ENCODE data around the gene PRKN.
"Not testable (repeated sequence)": the region's sequence is repeated elsewhere in the genome, so short reads cannot be mapped to it uniquely, and the experiment has no call there.

The PRKN gene

DNA sequence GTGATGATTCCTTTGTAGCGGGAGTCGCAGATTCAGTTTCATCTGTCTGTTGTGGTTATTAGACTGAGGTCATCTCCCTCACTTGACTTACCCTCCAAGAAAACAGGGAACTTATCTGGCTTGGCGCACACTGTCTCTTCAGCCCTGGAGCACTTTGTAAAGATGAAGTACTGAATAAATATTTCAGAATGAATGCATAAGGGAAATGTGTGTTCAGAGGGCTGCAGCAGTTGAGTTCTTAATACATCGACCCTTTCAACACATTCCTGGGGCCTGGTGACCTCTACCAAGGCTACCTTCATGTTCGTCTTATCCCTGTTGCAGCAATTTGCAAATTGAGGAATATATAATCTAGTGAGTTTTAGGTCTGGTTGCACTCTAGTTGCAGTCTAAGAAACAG lies 801.2 kb downstream of the PRKN start:
- DNase-seq, result no peak

DNA sequence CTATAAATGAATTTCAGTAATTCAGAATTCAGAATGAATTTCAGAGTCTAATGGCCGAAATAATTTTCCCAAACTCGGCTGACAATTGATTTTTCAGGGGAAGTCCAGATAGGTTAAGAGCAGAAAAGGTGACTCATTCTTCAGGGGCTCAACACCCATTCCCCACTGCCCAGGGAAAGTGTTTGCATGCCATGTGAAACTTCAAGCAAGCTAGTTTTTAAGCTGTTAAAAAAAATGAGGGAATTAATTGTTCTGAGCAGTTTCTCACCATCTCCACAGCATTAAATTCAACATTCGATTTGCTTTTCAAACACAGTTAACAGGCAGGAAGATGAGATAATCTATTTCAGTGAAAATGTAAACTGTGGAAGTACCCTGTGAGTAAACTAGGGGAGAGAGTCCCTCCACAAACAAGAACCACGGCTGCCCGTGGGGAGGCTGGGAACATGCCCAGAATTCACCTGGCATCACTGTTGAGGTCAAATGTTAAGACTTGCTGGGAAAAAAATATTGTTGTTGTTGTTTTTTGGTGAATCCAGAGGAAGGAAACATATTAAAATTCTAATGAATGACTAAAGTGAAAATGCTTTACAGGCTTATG lies 803.0 kb downstream of the PRKN start:
- no peak for DNase-seq

DNA sequence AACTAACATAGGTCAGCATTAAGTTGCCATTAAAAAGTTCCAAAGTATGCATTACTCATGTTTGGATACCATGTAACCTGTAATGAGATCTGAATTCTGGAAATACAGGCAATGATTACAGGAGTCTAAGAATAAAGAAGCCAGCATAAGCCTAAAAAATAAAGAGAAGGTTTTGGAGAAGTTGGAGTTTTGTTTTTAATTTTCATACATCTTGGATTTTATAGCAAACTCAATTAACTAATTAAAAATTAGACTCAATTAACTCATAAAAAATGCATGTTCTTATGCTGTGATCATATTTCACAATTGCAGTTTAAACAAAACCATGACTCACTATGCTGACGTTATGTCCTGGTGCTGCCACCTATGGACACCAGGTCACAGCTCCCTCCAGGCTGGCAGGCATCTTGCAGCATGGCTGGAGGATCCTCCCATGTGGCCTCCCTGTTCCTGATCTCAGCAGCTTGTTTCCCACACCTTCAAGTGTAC lies 804.9 kb downstream of the PRKN start:
- no peak for DNase-seq

DNA sequence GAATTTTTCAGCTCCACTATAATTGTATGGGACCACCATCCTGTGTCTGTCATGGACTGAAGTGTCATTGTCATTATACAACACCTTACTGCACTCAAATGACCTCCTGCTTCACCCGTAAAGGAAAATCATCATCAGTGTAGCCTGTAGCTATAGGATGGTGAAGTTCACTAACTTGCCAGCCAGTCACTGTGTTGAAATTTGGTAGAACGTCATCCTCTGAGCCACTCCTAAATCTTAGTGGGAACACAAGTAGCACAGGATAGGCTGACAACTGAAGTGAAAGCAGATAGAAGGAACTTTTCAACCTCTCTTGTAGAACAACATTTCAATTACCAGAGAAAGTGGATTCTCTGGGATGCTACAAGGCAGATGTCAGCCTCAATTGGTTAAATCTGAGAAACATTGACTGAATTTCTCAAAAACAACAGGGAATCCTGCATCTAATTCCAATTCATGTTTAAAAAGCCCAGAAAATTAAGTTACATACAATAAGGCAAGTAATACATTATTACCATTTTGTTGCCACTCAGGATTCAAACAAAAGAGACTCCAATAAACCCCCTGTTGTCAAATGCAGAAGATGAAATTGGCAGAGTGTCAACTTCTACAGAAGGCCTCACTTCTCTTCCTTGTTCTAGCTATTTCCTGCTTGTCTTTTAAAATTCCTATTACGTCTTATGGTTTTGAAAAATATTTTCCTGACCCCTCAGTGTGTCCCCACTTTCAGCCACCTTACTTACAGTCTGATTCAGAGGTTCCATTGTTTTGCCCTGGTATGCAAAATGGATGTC lies 805.8 kb downstream of the PRKN start:
- no peak for DNase-seq

DNA sequence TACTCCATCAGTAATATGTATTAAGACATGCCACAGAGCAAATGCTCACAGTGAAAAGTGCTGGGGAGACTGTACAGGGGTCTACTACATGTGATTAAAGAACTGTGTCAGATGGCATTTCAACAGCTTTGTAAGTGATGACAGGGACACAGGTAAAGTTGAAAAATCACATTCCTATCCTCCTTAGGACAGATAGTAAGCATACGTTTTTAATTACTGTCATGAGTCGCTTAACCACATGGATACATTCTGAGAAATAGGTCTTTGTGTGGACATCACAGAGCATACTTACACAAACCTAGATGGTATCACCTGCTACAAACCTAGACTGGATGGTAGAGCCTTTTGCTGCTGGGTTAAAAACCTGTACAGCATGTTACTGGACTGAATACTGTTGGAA lies 807.9 kb downstream of the PRKN start:
- DNase-seq, result no peak

DNA sequence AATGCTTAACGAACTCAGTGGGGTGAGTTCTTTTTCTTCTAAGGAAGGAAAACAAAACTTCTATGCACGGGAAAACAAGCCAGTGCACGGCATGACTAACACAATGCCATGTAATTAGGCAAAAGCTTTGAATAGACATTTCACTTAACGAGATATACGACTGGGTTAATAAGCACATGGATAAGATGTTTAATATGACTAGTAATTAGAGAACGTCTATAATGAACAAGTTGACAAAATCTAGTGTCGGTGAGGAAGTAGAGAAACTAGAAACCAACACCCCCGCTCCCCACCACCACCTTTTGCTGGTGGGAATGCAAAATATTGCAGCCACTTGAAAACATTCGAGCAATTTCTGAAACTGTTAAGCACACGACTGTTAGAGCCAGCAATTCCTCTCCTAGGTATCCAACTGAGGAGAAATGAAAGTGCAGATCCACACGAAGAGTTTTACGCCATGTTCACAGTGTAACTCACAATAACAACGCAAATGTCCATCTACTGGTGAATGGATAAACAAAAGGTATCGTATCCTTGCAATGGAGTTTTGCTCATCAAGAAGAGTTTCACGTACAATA lies 808.8 kb downstream of the PRKN start:
- no peak for DNase-seq

DNA sequence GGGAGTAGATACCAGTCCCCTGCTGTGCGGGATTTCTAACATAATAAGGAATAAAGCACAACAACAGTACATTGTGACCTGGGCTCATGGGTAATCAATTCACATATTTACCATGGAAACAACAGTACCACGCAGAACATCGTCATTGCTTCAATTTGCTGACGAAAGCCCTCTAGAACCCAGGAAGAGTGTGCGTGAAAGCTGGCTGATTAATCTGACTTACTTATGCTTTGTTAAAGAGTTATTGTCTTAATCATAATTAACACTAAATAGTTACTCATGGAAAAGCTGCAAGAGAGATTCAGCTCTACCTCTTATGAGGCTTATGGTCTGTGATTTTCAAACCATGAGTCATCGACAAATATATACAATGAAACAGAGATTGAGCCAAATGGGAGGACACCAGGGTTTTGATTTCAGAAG lies 809.4 kb downstream of the PRKN start:
- DNase-seq, result no peak

DNA sequence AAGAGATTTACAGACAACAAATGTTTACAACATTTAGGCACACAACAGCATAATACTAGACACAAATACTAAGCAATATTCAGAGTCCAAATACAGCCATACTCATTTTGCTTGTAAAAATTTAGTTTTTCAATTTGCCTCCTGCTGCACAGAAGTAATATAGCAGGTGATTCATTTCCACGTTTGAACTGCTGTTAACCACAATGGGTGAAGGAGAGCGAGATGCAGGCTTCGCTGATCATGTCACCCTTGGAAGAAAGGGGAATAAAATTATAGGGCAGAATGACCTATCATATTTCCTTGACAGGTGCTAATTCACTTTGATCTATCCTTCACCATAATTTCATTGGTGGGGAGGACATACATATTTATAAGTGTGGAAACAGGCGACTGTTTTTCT lies 809.9 kb downstream of the PRKN start:
- DNase-seq, result no peak

DNA sequence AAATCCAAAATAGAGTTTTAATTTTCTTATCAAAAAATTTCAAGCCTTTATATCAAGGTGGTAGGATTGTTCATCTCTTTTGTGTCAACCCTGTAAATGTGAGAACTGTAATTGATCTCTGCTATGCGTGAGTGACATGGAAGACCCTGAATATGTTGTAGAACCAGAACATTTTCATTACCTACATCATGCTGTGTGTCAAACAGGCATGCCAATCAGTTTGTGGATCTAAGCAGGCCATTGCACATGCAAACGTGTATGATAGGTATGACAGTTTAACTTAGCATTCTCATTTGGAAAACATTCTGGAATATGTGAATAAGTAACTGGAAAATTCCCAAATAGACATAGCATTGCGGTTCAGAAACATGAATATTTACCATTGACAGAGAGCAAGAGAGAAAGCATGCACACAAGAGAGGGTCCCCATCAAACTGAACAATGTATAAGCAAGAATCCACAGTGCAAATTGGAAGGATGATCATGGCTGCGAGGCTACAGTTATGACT lies 812.1 kb downstream of the PRKN start:
- no peak for DNase-seq

DNA sequence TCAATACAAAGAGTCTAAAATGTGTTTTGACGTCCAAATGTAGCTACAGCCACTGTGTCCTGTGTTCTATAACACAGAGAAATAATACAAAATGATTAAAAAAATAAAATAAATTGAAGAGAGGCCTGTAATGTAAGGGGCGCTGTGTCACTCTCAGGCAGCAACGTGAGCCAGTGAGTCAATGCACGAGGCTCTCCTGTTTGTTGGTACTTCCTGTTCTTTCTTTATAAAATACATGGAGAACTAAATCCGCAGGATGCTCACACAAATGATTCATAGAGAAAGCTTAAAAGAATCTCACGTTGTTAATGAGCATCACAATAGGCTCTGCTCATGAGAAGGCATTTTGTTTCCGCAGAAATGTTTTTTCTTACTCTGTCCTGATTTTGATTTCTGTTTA lies 818.7 kb downstream of the PRKN start:
- DNase-seq, result no peak

DNA sequence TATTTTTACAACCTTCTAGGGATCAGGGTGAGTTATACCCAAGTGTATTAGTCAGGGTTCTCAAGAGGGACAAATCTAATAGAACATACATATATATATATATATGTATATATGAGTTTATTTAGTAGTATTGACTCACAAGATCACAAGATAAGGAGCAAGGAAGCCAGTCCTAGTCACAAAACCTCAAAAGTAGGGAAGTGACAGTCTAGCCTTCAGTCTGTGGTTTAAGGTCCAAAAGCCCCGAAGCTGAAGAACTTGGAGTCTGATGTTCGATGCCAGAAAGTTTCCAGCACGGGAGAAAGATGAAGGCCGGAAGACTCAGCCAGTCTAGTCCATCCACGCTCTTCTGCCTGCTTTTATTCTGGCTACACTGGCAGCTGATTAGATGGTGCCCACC lies 821.0 kb downstream of the PRKN start:
- no peak for DNase-seq

DNA sequence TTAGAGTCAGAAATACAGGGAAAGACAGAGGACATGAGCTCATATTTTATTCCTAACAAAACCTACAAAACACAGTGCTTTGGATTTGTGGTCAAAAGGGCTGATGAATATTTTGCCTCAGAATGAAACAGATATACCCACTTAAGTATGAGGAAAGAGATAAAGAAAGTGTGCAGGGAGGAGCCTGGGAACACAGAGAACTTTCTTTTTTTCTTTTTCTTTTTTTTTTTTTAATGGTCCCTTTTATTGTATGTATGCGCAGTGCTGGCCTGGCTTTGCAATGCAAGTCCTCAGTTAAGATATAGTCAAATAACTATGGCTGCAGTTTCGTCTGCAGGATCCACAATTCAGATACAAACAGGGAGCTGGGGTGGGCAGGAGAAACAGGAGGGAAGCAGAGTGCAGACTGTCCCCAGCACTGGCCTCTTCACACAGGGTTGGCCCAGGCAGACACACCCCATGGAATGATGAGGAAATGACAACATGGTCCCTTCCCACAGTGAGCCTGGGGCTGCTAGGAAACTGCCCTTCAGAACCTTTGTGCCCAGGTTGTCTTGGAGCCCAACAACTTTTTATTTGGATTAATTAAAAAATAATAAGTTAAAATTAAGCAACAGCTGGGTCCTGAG lies 823.9 kb downstream of the PRKN start:
- DNase-seq, result no peak

DNA sequence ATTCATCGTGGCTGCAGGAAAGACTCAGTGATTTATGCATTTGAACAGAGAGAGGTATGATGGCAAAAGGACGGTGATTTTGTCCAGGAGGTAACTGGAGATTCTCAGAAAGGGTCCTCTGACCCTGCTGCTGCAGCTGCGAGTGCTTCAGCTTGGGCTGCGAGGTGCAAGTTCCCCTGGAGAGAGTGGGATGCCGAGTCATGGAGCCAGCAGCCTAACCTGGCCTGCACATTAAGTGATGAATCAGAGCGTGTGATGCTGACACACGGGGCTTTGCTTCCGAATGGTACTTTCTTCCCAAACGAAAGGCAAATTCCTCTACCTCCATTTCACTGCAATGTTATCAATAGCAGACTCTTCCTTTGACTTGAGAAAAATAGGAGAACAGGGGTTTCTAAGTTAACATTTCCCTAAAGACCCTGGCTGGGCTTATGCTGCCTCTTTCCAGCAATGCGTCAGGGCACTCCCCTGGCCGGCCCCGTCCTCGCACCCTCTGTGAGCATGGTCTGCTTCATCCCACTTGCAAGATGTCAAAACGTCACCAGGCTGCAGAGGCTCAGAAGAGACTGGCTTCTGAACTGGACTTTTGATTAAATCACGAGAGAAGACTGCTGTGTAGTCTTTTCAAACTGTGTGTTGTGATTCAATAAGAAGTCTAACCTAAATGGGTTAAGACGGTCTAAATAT lies 825.7 kb downstream of the PRKN start:
- DNase-seq, result no peak

DNA sequence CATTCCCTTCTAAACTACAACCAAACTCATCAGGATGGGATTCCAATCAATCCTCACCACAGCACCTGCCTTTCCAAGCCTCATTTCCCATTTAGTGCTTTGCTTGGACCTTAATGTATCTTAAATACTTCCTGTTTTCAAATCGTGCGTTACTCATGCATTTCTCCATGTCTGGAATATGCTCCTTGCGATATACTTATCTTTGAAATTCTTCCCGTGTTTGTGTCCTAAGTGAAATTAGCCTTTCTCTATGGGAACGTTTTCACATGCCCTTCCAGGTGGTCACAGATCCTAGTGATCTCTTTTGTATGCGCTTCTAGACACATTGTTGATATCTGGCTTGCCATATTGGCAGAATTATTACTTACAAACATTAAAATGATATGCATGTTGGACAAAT lies 833.1 kb downstream of the PRKN start:
- DNase-seq, result no peak

DNA sequence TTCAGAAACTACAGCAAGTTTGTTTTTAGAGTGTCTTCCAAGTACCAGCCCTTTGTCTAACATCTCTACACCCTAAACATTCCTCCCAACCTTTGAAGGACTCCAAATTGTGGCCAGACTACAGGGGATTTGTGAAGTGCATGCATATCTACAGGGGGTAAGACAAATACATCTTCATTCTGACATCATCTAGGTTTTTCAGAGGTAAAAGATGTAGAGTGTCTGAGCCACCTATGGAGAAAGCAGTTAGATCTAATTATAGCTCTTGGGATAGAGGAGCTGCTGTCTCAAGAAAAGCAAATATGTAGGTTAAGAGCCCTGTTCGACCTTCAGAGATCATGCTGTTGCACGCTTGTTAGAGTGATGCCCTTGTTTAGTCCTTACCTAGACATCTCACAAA lies 836.0 kb downstream of the PRKN start:
- DNase-seq, result no peak

DNA sequence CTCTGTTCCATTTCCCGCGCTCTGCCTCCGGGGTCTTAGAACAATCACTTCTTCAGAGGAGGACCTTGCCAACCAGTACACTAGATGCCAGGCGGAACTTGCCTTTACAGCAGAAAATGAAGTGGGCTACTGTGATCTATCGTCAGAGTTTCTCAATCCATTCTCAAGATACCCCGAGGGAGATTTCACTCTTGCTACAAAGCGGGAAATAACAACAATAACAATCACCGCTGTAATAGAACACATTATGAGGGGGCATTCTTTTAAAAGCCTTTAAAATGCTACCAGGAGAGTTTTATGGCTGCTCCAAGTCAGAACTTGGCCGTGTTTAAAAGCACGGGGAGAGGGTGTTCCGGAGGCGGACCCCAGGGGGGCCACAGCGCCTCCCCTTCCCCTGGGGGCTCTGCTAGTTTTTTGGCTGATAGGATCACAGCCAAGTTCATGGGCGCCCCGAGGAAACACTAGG lies 836.7 kb downstream of the PRKN start:
- DNase-seq, result no peak

DNA sequence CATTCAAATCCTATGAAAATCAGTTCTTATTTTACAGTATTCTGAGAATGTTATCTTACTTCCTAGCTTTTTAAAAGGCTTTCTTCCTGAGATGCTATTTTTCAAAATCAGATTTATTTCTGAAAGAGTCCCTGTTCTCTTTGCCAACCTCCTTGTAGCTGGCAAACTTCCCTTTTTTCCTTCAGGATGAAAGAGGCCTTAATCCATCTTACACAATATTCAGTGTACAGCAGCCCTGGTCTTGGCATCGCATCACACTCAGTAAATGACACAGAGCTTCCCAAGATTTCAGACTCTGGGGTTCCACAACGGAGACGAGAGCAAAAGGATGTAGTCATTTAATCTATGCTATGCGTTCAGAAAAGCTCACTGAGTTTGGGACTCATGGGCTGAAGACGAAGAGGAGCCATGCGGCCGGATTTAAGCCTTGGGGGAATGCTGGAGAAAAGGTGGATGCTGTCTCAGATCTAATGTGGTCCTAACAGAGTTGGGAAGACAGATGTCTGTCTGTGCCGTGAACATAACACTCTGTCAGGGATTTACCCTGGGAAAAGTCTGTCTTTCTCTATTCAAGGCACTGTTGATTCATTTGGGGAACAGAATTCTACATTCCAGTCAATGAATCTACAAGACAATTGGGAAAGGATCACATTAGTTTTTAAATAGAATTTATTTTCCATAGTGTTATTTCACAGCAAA lies 837.3 kb downstream of the PRKN start:
- no peak for DNase-seq

DNA sequence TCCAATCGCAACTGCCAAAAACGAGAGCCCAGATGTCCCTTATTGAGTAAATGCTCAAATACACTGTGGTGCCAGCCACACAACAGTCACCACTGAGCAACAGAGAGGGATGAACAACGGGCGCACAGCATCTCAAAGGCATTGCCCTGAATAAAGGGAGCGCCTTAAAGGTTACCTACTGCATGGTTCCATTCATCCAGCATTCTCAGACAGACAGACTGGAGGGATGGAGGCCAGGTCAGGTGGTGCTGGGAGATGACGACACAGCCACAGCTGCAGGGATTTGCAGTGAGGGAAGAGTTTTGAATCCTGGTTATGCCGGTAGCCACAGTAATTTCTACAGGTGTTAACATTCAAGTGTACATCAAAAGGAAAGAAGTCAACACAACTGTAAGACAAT lies 838.2 kb downstream of the PRKN start:
- DNase-seq, result no peak

DNA sequence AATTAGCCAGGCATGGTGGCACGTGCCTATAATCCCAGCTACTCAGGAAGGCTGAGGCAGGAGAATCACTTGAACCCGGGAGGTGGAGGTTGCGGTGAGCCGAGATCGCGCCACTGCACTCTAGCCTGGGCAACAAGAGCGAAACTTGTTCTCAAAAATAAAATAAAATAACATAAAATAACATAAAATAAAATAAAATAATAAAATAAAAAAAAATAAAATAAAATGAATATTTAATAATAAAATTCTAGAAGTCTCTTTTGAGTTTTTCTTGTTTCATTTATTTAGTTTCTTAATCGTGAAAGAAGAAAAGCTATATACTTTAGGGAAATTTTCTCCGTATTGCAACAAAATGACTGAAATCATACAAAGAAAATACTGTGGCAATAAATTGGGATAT lies 841.0 kb downstream of the PRKN start:
- DNase-seq, result not testable (repeated sequence)

DNA sequence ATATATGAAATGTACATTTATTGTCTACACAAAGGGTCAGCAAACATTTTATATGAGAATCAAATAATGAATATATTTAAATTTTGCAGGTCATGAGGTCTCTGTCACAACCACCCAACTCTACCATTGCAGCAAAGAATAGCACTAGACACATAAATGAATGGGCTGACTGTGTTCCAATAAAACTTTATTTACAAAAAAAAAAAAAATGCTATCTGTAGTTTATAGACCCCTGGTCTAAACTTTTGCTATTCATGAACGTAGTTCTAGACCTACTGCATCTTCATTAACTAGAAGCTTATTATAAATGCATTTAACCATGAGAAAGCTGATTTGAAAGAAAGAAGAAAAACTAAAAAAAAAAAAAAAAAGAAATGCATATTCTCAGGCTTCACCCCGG lies 842.8 kb downstream of the PRKN start:
- DNase-seq, result no peak

DNA sequence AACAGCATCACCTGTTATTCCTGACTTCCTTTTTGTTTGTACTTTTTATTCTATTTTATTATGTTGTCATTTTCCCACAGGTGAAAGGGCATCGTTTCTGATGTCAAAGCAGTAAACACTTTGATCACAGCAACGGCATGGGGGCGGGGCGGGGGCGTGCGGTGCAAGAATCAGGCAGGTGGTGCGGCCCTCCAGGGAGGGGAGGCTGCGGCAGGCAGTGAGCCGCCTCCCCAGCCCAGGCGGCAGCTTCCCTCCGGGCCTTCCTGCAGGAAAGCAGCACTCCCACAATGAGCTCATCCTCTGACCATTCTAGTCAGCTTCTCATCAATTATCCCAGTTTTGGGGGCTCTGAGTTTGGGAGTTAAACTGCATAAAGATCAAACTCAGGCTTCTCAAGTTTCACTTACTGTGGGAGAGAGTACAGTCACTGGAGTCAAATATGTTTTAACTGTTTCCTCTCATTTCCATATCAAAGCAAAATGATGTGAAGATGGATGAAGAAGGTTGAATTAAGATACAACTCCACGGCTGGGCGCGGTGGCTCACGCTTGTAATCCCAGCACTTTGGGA lies 845.3 kb downstream of the PRKN start:
- no peak for DNase-seq

DNA sequence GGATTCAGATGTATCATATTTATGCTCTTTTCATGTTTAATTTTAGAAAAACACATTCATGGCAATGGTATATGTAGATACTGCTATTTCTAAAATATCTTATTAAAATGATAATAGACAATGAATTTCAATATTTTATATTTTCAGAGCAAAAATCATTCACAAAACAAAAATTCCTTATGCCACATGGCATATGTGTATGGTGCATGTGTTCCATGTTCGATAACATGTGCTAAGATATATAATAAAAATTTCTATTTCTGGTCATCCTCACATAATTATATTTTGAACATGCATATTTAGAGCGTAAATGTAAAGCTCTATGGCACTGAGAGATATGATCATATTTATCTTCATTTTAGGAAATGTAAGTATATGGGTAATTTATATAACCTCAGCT lies 847.5 kb downstream of the PRKN start:
- no peak for DNase-seq
